ENCODE results near the gene ZSCAN22.

Gene ZSCAN22

GRCh38 chr19:58325311-58326022 is 1.3 kb upstream of the ZSCAN22 start:
- no peak for TF ChIP-seq POLR2A (IDR thresholded peaks at IDR 0.05; ENCODE audit: low read depth, low read length)
- no peak for TF ChIP-seq POLR2AphosphoS5 (IDR thresholded peaks at IDR 0.05; ENCODE audit: low read depth, low read length)
- TF ChIP-seq TAF1 (IDR thresholded peaks at IDR 0.05; ENCODE audit: borderline replicate concordance, low read depth, low read length), result no peak
- DNase-seq (ENCODE audit: insufficient read length) (no peak), FAIRE-seq (no peak)

DNA sequence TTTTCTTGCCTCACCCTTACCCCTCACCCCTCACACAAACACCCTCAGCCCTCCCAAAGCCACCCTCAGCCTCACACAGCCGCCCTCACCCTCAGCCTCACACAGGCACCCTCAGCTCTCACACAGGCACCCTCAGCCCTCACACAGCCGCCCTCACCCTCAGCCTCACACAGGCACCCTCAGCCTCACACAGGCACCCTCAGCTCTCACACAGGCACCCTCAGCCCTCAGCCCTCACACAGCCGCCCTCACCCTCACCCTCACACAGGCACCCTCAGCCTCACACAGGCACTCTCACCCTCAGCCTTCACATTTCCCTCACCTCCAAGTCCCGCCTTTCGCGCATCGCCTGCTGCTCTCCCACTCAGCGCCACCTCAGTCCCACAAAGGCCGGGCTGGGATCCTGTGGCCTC is 287 bp upstream of the ZSCAN22 start:
- no peak for FAIRE-seq

DNA sequence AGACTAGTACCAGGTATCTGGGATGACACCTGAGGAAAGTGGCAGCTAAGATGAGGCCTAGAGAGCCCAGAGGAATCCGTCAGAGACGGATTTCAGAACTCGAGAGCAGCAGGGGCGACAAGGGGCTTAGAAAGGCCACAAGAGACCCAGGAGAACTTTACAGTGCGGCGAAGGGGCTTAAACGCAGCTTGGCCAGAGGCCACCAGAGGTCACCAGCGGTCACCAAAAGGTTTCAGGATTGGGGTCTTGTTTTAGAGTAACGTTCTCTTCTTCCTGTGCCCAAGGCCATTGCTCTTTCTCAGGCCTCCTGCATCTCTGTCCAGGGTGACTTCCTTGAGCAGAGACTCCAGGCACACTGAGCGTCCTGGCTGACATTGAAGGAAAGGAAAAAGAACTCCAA is 2.2 kb downstream of the ZSCAN22 start:
- no peak for TF ChIP-seq POLR2A (IDR thresholded peaks at IDR 0.05; ENCODE audit: low read depth, low read length)
- TF ChIP-seq TAF1 (IDR thresholded peaks at IDR 0.05; ENCODE audit: borderline replicate concordance, low read depth, low read length), result no peak
- no peak for TF ChIP-seq POLR2AphosphoS5 (IDR thresholded peaks at IDR 0.05; ENCODE audit: low read depth, low read length)
- FAIRE-seq, result no peak
- DNase-seq (ENCODE audit: insufficient read length), result no peak

More for the DNA sequence above, 287 bp upstream of the ZSCAN22 start:
- no peak for DNase-seq (ENCODE audit: insufficient read length)
- TF ChIP-seq POLR2A (IDR thresholded peaks at IDR 0.05; ENCODE audit: low read depth, low read length) (no peak), TAF1 (IDR thresholded peaks at IDR 0.05; ENCODE audit: borderline replicate concordance, low read depth, low read length) (no peak), POLR2AphosphoS5 (IDR thresholded peaks at IDR 0.05; ENCODE audit: low read depth, low read length) (no peak)

GRCh38 chr19:58330458-58330857 is 3.7 kb downstream of the ZSCAN22 start:
- FAIRE-seq (no peak), DNase-seq (ENCODE audit: insufficient read length) (no peak)

GRCh38 chr19:58332697-58333096 is 5.9 kb downstream of the ZSCAN22 start:
- FAIRE-seq (no peak), DNase-seq (ENCODE audit: insufficient read length) (no peak)
- no peak for TF ChIP-seq POLR2AphosphoS5 (IDR thresholded peaks at IDR 0.05; ENCODE audit: low read depth, low read length)
- TF ChIP-seq POLR2A (IDR thresholded peaks at IDR 0.05; ENCODE audit: low read depth, low read length), result no peak
- no peak for TF ChIP-seq TAF1 (IDR thresholded peaks at IDR 0.05; ENCODE audit: borderline replicate concordance, low read depth, low read length)

More at GRCh38 chr19:58330458-58330857, 3.7 kb downstream of the ZSCAN22 start:
- TF ChIP-seq POLR2A (IDR thresholded peaks at IDR 0.05; ENCODE audit: low read depth, low read length) (no peak), POLR2AphosphoS5 (IDR thresholded peaks at IDR 0.05; ENCODE audit: low read depth, low read length) (no peak), TAF1 (IDR thresholded peaks at IDR 0.05; ENCODE audit: borderline replicate concordance, low read depth, low read length) (no peak)

DNA sequence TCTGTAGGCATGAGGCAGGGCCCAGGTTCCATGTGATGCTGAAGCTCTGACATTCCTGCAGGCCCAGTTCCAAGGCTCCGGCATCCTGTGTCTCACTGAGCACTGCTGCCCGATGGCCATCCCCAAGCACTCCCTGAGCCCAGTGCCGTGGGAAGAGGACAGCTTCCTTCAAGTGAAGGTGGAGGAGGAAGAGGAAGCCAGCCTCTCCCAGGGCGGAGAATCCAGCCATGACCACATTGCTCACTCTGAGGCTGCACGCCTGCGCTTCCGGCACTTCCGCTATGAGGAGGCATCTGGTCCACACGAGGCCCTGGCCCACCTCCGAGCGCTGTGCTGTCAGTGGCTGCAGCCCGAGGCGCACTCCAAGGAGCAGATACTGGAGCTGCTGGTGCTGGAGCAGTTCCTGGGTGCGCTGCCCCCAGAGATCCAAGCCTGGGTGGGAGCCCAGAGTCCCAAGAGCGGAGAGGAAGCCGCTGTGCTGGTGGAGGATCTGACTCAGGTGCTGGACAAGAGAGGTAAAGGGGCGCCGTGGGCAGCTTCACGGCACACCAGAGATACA is 8.0 kb downstream of the ZSCAN22 start:
- FAIRE-seq (no peak), DNase-seq (ENCODE audit: insufficient read length) (no peak)
- TF ChIP-seq POLR2A (IDR thresholded peaks at IDR 0.05; ENCODE audit: low read depth, low read length) (no peak), TAF1 (IDR thresholded peaks at IDR 0.05; ENCODE audit: borderline replicate concordance, low read depth, low read length) (no peak), POLR2AphosphoS5 (IDR thresholded peaks at IDR 0.05; ENCODE audit: low read depth, low read length) (no peak)

DNA sequence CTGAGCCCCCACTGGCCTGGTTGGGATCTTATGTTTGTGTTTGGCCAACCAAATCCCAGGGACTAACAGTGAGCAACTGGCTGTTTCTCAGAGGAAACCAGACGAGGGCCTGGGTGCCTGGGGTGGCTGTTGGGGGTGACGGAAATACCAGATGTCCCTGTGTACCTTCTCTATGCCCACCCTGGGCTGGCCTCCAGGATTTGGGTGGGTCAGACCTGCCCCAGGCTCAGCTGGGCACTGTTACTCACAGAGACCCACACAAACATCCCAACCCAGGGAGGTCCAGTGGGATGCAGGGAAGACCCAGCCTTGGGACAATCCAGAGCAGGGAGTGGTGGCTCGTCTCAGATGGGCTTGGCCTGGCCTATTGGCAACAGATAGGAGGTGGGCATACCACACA is 8.8 kb downstream of the ZSCAN22 start:
- FAIRE-seq (no peak), DNase-seq (ENCODE audit: insufficient read length) (no peak)
- no peak for TF ChIP-seq TAF1 (IDR thresholded peaks at IDR 0.05; ENCODE audit: borderline replicate concordance, low read depth, low read length)
- no peak for TF ChIP-seq POLR2A (IDR thresholded peaks at IDR 0.05; ENCODE audit: low read depth, low read length)
- no peak for TF ChIP-seq POLR2AphosphoS5 (IDR thresholded peaks at IDR 0.05; ENCODE audit: low read depth, low read length)

DNA sequence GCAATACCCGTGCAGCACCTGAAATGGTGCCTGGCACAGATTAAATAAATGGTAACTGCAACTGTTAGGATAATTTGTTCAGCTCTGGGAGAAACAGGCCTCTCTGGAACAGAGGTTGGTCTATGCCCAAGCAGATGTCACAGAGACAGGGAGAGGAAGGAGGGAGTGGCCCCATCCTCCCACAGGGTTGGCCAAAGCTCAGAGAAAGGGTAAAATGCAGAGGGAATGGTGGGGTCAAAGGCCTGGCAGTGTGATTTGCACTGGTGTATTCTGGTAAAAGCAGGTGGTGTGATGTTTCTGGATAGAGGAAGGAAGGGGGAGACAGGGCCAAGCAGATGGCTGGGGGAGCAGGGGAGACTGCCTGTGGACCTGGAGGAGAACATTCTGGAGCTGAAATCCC is 9.4 kb downstream of the ZSCAN22 start:
- no peak for FAIRE-seq
- no peak for DNase-seq (ENCODE audit: insufficient read length)
- TF ChIP-seq POLR2AphosphoS5 (IDR thresholded peaks at IDR 0.05; ENCODE audit: low read depth, low read length), result no peak
- no peak for TF ChIP-seq TAF1 (IDR thresholded peaks at IDR 0.05; ENCODE audit: borderline replicate concordance, low read depth, low read length)
- TF ChIP-seq POLR2A (IDR thresholded peaks at IDR 0.05; ENCODE audit: low read depth, low read length), result no peak

- no peak for DNase-seq (ENCODE audit: insufficient read length)
- TF ChIP-seq POLR2A (IDR thresholded peaks at IDR 0.05; ENCODE audit: low read depth, low read length) (no peak), TAF1 (IDR thresholded peaks at IDR 0.05; ENCODE audit: borderline replicate concordance, low read depth, low read length) (no peak), POLR2AphosphoS5 (IDR thresholded peaks at IDR 0.05; ENCODE audit: low read depth, low read length) (no peak)
- FAIRE-seq, result no peak
These were observed 10.0 kb downstream of the ZSCAN22 start for GRCh38 chr19:58336820-58337219.

GRCh38 chr19:58338336-58338735 is 11.5 kb downstream of the ZSCAN22 start:
- no peak for FAIRE-seq
- DNase-seq (ENCODE audit: insufficient read length), result no peak
- no peak for TF ChIP-seq POLR2A (IDR thresholded peaks at IDR 0.05; ENCODE audit: low read depth, low read length)
- TF ChIP-seq TAF1 (IDR thresholded peaks at IDR 0.05; ENCODE audit: borderline replicate concordance, low read depth, low read length), result no peak
- TF ChIP-seq POLR2AphosphoS5 (IDR thresholded peaks at IDR 0.05; ENCODE audit: low read depth, low read length), result no peak

- no peak for TF ChIP-seq TAF1 (IDR thresholded peaks at IDR 0.05; ENCODE audit: borderline replicate concordance, low read depth, low read length)
- DNase-seq (ENCODE audit: insufficient read length) (no peak), FAIRE-seq (no peak)
These were observed 12.2 kb downstream of the ZSCAN22 start for GRCh38 chr19:58338825-58339558.

DNA sequence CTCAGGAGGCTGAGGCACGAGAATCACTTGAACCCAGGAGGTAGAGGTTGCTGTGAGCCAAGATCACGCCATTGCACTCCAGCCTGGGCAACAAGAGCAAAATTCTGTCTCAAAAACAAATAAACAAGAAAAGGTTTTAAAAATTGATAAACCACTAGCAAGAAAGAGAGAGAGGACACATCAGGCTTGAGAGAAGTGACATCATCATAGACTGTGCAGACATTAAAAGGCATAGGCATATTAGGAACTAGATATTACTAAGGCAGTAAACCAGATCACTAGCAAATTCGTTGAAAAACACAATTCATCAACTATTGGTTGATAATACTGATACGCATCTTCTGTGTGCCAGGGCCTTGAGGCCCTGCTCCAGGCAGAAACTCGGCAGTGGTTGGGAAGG is 18.8 kb downstream of the ZSCAN22 start:
- TF ChIP-seq POLR2AphosphoS5 (IDR thresholded peaks at IDR 0.05; ENCODE audit: low read depth, low read length) (no peak), TAF1 (IDR thresholded peaks at IDR 0.05; ENCODE audit: borderline replicate concordance, low read depth, low read length) (no peak), POLR2A (IDR thresholded peaks at IDR 0.05; ENCODE audit: low read depth, low read length) (no peak)
- FAIRE-seq, result no peak

More for the DNA sequence above, 18.8 kb downstream of the ZSCAN22 start:
- no peak for DNase-seq (ENCODE audit: insufficient read length)

All from GM12892 (cell line).